SK-N-SH treated with all-trans-retinoic acid at 6 μM for 48 hours (cell line): ENCODE results near the gene CDH6.
A peak's percentile ranks its signal among the peaks of the same experiment; 100 is the strongest.

Experiments
- ATAC-seq: fragments of 200-7000 bp; cut with Tn5 transposase; 3 replicates; pipeline ENCODE4 v1.9.1; 2020; ENCODE audit warnings: mild to moderate bottlenecking, moderate library complexity
- ARNTL ChIP-seq: fragments of 450-650 bp; formaldehyde crosslinking; IDR thresholded peaks from 2 replicates; pipeline ENCODE4 v1.5.0; 2020; ENCODE audit warnings: low read depth, mild to moderate bottlenecking, moderate library complexity, borderline replicate concordance
- BACH2 ChIP-seq: fragments of 250-450 bp; sonication (Bioruptor Pico); IDR thresholded peaks from 2 replicates; pipeline ENCODE4 v1.9.0; 2021; ENCODE audit warnings: mild to moderate bottlenecking, borderline replicate concordance
- CREB5 ChIP-seq: fragments of 250-450 bp; sonication (Bioruptor Pico); IDR thresholded peaks from 2 replicates; pipeline ENCODE4 v1.5.1; 2020; ENCODE audit warnings: low read depth, mild to moderate bottlenecking, moderate library complexity
- CSDC2 ChIP-seq: fragments of 250-450 bp; sonication (Bioruptor Pico); IDR thresholded peaks from 2 replicates; pipeline ENCODE4 v1.5.0; 2020; ENCODE audit warnings: mild to moderate bottlenecking, moderate library complexity
- CSRNP3 ChIP-seq: fragments of 250-450 bp; sonication (Bioruptor Pico); IDR thresholded peaks from 2 replicates; pipeline ENCODE4 v1.5.1; 2021; ENCODE audit warnings: mild to moderate bottlenecking, moderate library complexity
- ESRRG ChIP-seq: fragments of 250-450 bp; sonication (Bioruptor Pico); IDR thresholded peaks from 2 replicates; pipeline ENCODE4 v1.6.1; 2021; ENCODE audit warnings: mild to moderate bottlenecking
- GLIS3 ChIP-seq: fragments of 250-450 bp; sonication (Bioruptor Pico); IDR thresholded peaks from 2 replicates; pipeline ENCODE4 v1.5.0; 2020; ENCODE audit warnings: mild to moderate bottlenecking, moderate library complexity
- ISL1 ChIP-seq: fragments of 250-450 bp; sonication (Bioruptor Pico); IDR thresholded peaks from 2 replicates; pipeline ENCODE4 v2.1.2; 2022; ENCODE audit warnings: mild to moderate bottlenecking, moderate library complexity
- OSR1 ChIP-seq: fragments of 250-450 bp; sonication (Bioruptor Pico); IDR thresholded peaks from 2 replicates; pipeline ENCODE4 v1.8.0; 2022; ENCODE audit warnings: moderate library complexity, mild to moderate bottlenecking, inconsistent platforms
- PATZ1 ChIP-seq: fragments of 250-450 bp; sonication (Bioruptor Pico); IDR thresholded peaks from 2 replicates; pipeline ENCODE4 v1.8.0; 2020; ENCODE audit warnings: mild to moderate bottlenecking, moderate library complexity, borderline replicate concordance
- POU6F1 ChIP-seq: fragments of 250-450 bp; sonication (Bioruptor Pico); IDR thresholded peaks from 2 replicates; pipeline ENCODE4 v1.8.0; 2021; ENCODE audit warnings: low read depth, mild to moderate bottlenecking, moderate library complexity, borderline replicate concordance
- PPARA ChIP-seq: fragments of 250-450 bp; sonication (Bioruptor Pico); IDR thresholded peaks from 2 replicates; pipeline ENCODE4 v1.5.0; 2020; ENCODE audit warnings: mild to moderate bottlenecking, borderline replicate concordance
- SNAI2 ChIP-seq: fragments of 250-450 bp; sonication (Bioruptor Pico); IDR thresholded peaks from 2 replicates; pipeline ENCODE4 v1.5.0; 2020; ENCODE audit warnings: mild to moderate bottlenecking, moderate library complexity
- TCF4 ChIP-seq: fragments of 250-450 bp; sonication (Bioruptor Pico); IDR thresholded peaks from 2 replicates; pipeline ENCODE4 v1.8.0; 2021; ENCODE audit warnings: mild to moderate bottlenecking, moderate library complexity, borderline replicate concordance
- TOX ChIP-seq: fragments of 250-450 bp; sonication (Bioruptor Pico); IDR thresholded peaks from 2 replicates; pipeline ENCODE4 v1.8.0; 2021; ENCODE audit warnings: mild to moderate bottlenecking, moderate library complexity, borderline replicate concordance
- ZC3H10 ChIP-seq: fragments of 250-450 bp; sonication (Bioruptor Pico); IDR thresholded peaks from 2 replicates; pipeline ENCODE4 v1.5.1; 2021; ENCODE audit warnings: mild to moderate bottlenecking, moderate library complexity
- ZFP3 ChIP-seq: fragments of 250-450 bp; sonication (Bioruptor Pico); IDR thresholded peaks from 2 replicates; pipeline ENCODE4 v1.5.0; 2020; ENCODE audit warnings: mild to moderate bottlenecking, moderate library complexity
- ZFP30 ChIP-seq: fragments of 450-650 bp; formaldehyde crosslinking; IDR thresholded peaks from 2 replicates; pipeline ENCODE4 v1.5.0; 2022; ENCODE audit warnings: mild to moderate bottlenecking, moderate library complexity
- ZNF565 ChIP-seq: fragments of 450-650 bp; formaldehyde crosslinking; conservative IDR thresholded peaks from 2 replicates; pipeline ENCODE4 v1.5.0; 2020; ENCODE audit warnings: low read depth, mild to moderate bottlenecking, moderate library complexity
- ZNF70 ChIP-seq: fragments of 450-650 bp; formaldehyde crosslinking; IDR thresholded peaks from 2 replicates; pipeline ENCODE4 v1.5.0; 2020; ENCODE audit warnings: mild to moderate bottlenecking, moderate library complexity
- ZNF8 ChIP-seq: fragments of 450-650 bp; formaldehyde crosslinking; IDR thresholded peaks from 2 replicates; pipeline ENCODE4 v1.5.0; 2020; ENCODE audit warnings: mild to moderate bottlenecking, moderate library complexity

Gene CDH6

GRCh38 chr5:31322946-31323345 lies 129.5 kb downstream of the CDH6 start:
- no peak for ATAC-seq

GRCh38 chr5:31324842-31325241 lies 131.4 kb downstream of the CDH6 start:
- no peak for ATAC-seq
- TF ChIP-seq ZFP3 (no peak), SNAI2 (CRISPR knock-in tag) (no peak), BACH2 (CRISPR knock-in tag) (no peak), ISL1 (CRISPR knock-in tag) (no peak)

More at GRCh38 chr5:31322946-31323345, 129.5 kb downstream of the CDH6 start:
- TF ChIP-seq OSR1 (CRISPR knock-in tag) (no peak), ZC3H10 (CRISPR knock-in tag) (no peak), ZFP30 (no peak), POU6F1 (CRISPR knock-in tag) (no peak)

- no peak for ATAC-seq
- TF ChIP-seq ISL1 (CRISPR knock-in tag) (0 out of 2 replicates have a peak, but pooled peaks have one; percentile 21), ZNF565 (CRISPR knock-in tag) (no peak)
Observed at GRCh38 chr5:31328040-31328733, 134.7 kb downstream of the CDH6 start.

- TF ChIP-seq ZNF565 (CRISPR knock-in tag) (no peak), BACH2 (CRISPR knock-in tag) (no peak), ZFP3 (no peak), ARNTL (no peak), TCF4 (CRISPR knock-in tag) (no peak), OSR1 (CRISPR knock-in tag) (no peak)
- TF ChIP-seq, all 23 proteins: peak for 0
- peak; percentile 79 for ATAC-seq
Observed at GRCh38 chr5:31329715-31330114, 136.2 kb downstream of the CDH6 start.

- TF ChIP-seq ARNTL (no peak), PPARA (no peak), ZNF565 (CRISPR knock-in tag) (no peak)
- no peak for ATAC-seq
Observed at GRCh38 chr5:31332160-31332559, 138.7 kb downstream of the CDH6 start.

GRCh38 chr5:31333475-31333874 lies 140.0 kb downstream of the CDH6 start:
- ATAC-seq: no peak
- TF ChIP-seq PATZ1: no peak
- no peak for TF ChIP-seq TOX (CRISPR knock-in tag)
- TF ChIP-seq GLIS3 (CRISPR knock-in tag): no peak
- TF ChIP-seq CSDC2 (CRISPR knock-in tag): no peak
- TF ChIP-seq ZC3H10 (CRISPR knock-in tag): no peak
- TF ChIP-seq ZNF8 (CRISPR knock-in tag): no peak
- no peak for TF ChIP-seq POU6F1 (CRISPR knock-in tag)
- TF ChIP-seq ZNF70: no peak
- TF ChIP-seq TCF4 (CRISPR knock-in tag): no peak
- TF ChIP-seq ZFP30: no peak
- no peak for TF ChIP-seq ISL1 (CRISPR knock-in tag)
- no peak for TF ChIP-seq ZNF565 (CRISPR knock-in tag)
- no peak for TF ChIP-seq CREB5 (CRISPR knock-in tag)
- TF ChIP-seq SNAI2 (CRISPR knock-in tag): no peak
- no peak for TF ChIP-seq OSR1 (CRISPR knock-in tag)
- TF ChIP-seq ARNTL: no peak
- TF ChIP-seq PPARA: no peak
- TF ChIP-seq CSRNP3 (CRISPR knock-in tag): no peak
- no peak for TF ChIP-seq BACH2 (CRISPR knock-in tag)
- TF ChIP-seq ESRRG: no peak
- TF ChIP-seq, all 23 proteins: peak for 0
